ENCODE data around the gene MAMDC2. TPM values are rescaled to one million over a fixed set of nuclear protein-coding genes. Genes with fewer than 3 reads are reported as not detected.

The MAMDC2 gene
- total RNA-seq, 1 experiment from 2014 or later = 4.6 TPM

- no peak overlapping the region for H2BK5ac ChIP-seq (ENCODE audit: insufficient read length, low read length)
- H2BK15ac ChIP-seq (ENCODE audit: low read depth, low read length) = no peak overlapping the region
- H4K8ac ChIP-seq (replicated peaks; ENCODE audit: insufficient read length, low read depth, low read length) = no peak overlapping the region
- H3K4me2 ChIP-seq (ENCODE audit: insufficient read depth, insufficient read length, low read length) = no peak overlapping the region
- no peaks in the 10 kb centered on the region for H4K20me1 ChIP-seq (ENCODE audit: control insufficient read depth, insufficient read depth, insufficient read length)
- Mint-ChIP-seq H3K27ac (no peak overlapping the region), H3K4me3 (no peak overlapping the region), H3K36me3 (ENCODE audit: insufficient read depth in 1 of 3, low read depth in 3 of 3) (no peaks in the 10 kb centered on the region; a peak in 1 of 7 replicates), H3K9me3 (no peaks in the 10 kb centered on the region), H3K27me3 (ENCODE audit: low read depth) (peaks cover 9% of the 10 kb centered on the region), H3K4me1 (peaks cover 15 to 21% of the 10 kb centered on the region in 2 experiments)
- H2BK20ac ChIP-seq (ENCODE audit: low read depth, low read length, poor library complexity, severe bottlenecking) = no peak overlapping the region
- H3K18ac ChIP-seq (ENCODE audit: insufficient read length, low read depth, low read length) = no peak overlapping the region
- peaks cover 6% of the 10 kb centered on the region for H3K23me2 ChIP-seq (ENCODE audit: insufficient read length, low read depth, low read length, poor library complexity, severe bottlenecking)
- H3K23ac ChIP-seq (ENCODE audit: insufficient read length, low read depth, low read length) = no peak overlapping the region
- no peak overlapping the region for H3K4ac ChIP-seq (ENCODE audit: low read depth, low read length)
- TF ChIP-seq CTCF (conservative IDR thresholded peaks at IDR 0.05) = no peak
- DNase-seq = no peak
- no CpG with 5 or more reads among the region's 4 CpGs for WGBS (ENCODE audit: extremely low coverage, insufficient read length, low lambda C conversion rate)
- no peak overlapping the region for H4K5ac ChIP-seq (ENCODE audit: insufficient read length, low read depth, low read length)
- no peaks in the 10 kb centered on the region for H3K79me1 ChIP-seq (ENCODE audit: insufficient read depth, low read depth, low read length, poor library complexity, severe bottlenecking)
- no peak overlapping the region for H2BK12ac ChIP-seq (ENCODE audit: insufficient read length, low read depth, low read length)
- H3K56ac ChIP-seq (ENCODE audit: insufficient read length, low read depth, low read length) = no peak overlapping the region
- no peak overlapping the region for H3K27ac ChIP-seq (ENCODE audit: insufficient read length, low read depth, low read length)
- H2AK5ac ChIP-seq (ENCODE audit: insufficient read length, low read length) = no peak overlapping the region
- no peak overlapping the region for H3K9ac ChIP-seq (ENCODE audit: extremely low read depth, insufficient read length, low read length)
- no peak overlapping the region for H4K91ac ChIP-seq (ENCODE audit: insufficient read length, low read depth, low read length)
- H3K14ac ChIP-seq (ENCODE audit: insufficient read depth, low read length) = no peak overlapping the region
- H3K4me1 ChIP-seq (ENCODE audit: insufficient read depth, low read length) = peaks cover 5% of the 10 kb centered on the region
- no peaks in the 10 kb centered on the region for H3K79me2 ChIP-seq (ENCODE audit: insufficient read depth, low read length)
- no peaks in the 10 kb centered on the region for H3K9me3 ChIP-seq (ENCODE audit: control insufficient read depth, low read depth, low read length)
- no peak overlapping the region for H2BK120ac ChIP-seq (ENCODE audit: low read depth, low read length, poor library complexity, severe bottlenecking)
- no peak overlapping the region for H3T11ph ChIP-seq (ENCODE audit: low read length)
- H3K27me3 ChIP-seq (ENCODE audit: insufficient read depth, low read length) = no peaks in the 10 kb centered on the region
- no peak overlapping the region for H2AFZ ChIP-seq (ENCODE audit: low read length)
Measured at GRCh38 chr9:70049236-70049635, 5.6 kb downstream of the MAMDC2 start.
